GM23248 (cell line): ENCODE measurements around the gene CALML3.

Source experiments
- EZH2 ChIP-seq: fragments of 200-600 bp; sonication (generic); IDR thresholded peaks from 2 replicates; pipeline ENCODE4 v1.6.1; 2018; ENCODE audit warnings: antibody characterized with exemption, mild to moderate bottlenecking; ENCODE audit not compliant: insufficient read depth, poor library complexity, severe bottlenecking
- EZH2phosphoT487 ChIP-seq: fragments of 200-600 bp; sonication (generic); IDR thresholded peaks from 2 replicates; pipeline ENCODE4 v1.6.1; 2018; ENCODE audit warnings: antibody characterized with exemption, moderate library complexity, mild to moderate bottlenecking, low read depth; ENCODE audit not compliant: insufficient read depth

DNA sequence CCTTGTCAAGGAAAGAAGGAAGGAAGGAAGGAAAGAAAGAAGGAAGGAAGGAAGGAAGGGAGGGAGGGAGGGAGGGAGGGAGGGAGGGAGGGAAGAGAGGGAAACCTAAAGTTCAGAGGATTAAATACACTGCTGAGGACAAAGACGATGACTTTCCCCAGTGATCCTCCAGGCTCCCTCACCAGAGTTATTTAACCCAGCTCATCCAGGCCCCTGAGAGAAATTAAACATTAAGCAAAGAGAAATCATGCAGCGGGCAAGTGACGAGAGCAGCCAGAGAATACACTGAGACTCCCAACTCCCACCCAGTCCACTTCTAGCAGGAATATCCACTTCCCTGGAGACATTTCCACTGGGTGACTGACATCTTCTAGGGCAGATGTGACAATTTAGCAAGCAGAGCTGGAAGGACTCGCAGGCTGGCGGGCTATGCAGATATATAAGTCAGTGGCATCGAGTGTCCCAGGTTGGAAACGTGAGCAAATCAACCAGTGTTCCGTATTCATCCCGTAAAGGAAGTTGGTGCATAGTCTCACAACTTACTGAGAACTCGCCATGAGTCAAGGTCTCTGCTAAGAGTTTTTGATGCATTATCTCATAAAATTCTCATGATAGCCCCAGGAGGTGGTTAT, 48.7 kb downstream of the CALML3 start:
- TF ChIP-seq EZH2phosphoT487 (no peak), EZH2 (no peak)
